Activated gamma-delta T cell treated with Interleukin-2 at 50 U/mL for 16 hours (primary cell): ENCODE results near the gene HK1.
A peak's percentile ranks its signal among the peaks of the same experiment; 100 is the strongest.

Experiments
- DNase-seq: peaks from one replicate; pipeline ENCODE4 v3.0.0-alpha.2; 2020

HK1 gene

GRCh38 chr10:69383558-69383957 is 105.3 kb downstream of the HK1 start:
- DNase-seq: no peak

DNA sequence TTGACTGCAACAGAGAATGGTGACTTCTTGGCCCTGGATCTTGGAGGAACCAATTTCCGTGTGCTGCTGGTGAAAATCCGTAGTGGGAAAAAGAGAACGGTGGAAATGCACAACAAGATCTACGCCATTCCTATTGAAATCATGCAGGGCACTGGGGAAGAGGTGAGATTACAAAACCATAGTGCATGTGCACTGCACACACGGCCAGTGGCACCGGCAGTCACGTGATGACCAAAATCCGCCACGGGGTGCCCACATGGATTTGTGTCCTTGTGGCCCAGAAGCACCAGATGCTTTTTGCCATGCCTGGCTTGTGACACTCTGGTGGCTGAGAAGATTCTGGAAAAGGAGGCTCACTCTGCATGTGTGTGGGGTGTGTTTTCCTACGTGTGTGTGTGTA is 106.0 kb downstream of the HK1 start:
- DNase-seq: no peak

- DNase-seq: no peak
Observed at GRCh38 chr10:69385454-69386350, 107.4 kb downstream of the HK1 start.

DNA sequence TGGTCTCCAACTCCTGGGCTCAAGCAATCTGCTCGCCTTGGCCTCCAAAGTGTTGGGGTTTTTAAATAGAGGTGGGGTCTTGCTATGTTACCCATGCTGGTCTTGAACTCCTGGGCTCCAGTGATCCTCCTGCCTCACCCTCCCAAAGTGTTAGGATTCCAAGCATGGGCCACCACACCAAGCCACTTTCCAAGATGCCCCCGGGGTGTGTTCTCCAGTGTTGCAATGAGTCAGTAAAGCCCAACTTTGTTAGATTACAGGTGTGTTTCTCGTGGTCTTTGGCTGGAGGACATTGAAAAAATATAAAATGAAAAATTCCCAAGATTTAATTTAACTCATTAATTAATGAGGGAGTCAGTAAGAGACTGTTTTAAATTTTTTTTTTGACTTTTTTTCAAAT is 109.2 kb downstream of the HK1 start:
- no peak for DNase-seq

GRCh38 chr10:69388488-69388887 is 110.2 kb downstream of the HK1 start:
- DNase-seq: no peak

- DNase-seq: no peak
Observed at GRCh38 chr10:69389827-69390490, 111.7 kb downstream of the HK1 start.

DNA sequence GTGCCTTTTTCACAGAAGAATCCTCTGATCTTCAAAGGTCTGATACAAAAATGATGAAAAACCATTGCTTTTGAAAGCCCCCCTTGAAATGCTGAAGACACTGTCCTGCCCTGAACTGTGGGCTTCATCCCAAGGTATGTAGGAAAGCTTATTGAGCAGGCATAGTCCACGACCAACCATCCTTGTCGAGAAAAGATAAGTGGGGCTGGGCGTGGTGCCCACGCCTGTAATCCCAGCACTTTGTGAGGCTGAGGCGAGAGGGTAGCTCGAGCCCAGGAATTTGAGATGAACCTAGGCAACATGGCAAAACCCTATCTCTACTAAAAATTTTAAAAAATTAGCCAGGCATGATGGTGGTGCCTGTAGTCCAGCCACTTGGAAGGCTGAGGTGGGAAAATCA is 112.9 kb downstream of the HK1 start:
- no peak for DNase-seq

DNA sequence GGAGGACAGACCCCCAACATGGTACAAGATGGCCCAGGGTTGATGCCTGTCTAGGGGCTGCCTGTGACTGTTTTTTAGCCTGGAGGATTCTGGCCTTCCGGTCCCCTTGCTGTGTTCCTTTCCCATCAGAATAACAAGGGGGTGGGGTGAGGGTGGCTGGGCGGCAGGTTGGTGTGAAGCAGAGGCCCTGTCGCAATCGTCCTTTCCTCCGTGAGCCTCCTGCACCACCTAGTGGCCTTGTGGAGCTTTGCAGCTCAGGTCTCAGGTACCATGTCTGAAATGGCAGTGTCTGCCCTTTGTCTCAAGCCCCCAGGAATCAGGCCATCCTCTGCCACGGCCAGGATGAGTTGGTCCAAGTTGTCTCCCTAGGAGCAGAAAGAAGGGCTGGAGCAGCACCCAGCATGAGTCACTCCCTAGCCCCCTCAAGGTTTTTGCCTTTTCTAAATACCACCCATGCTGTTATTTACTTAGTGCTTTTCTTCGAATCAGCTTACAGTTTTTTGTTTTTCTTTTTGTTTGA is 114.2 kb downstream of the HK1 start:
- DNase-seq: peak; percentile 78

DNA sequence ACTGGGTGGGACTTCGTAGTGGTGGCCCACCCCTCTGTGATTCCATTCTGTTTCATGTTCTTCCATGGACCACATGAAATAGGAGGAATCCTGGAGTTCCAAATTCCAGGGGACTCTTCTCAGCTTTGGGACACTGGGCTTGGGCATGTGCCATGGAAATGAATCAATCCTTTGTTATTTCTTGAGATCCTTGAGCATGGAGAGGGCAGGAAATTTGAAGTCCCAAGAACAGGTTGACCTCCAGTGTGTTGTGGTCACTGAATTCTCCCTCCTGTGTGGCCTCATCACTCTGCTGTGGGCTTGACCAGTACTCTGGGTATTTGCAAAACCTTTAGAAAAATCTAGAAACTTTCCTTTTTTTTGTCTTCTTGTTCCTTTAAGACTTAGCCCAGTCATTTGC is 115.7 kb downstream of the HK1 start:
- DNase-seq: no peak

GRCh38 chr10:69397972-69398371 is 119.7 kb downstream of the HK1 start:
- DNase-seq: no peak

GRCh38 chr10:69398466-69398865 is 120.2 kb downstream of the HK1 start:
- DNase-seq: no peak

- no peak for DNase-seq
Observed at GRCh38 chr10:69400936-69401335, 122.6 kb downstream of the HK1 start.

- DNase-seq: no peak
Observed at GRCh38 chr10:69401416-69401815, 123.1 kb downstream of the HK1 start.

GRCh38 chr10:69402386-69402785 is 124.1 kb downstream of the HK1 start:
- DNase-seq: no peak

DNA sequence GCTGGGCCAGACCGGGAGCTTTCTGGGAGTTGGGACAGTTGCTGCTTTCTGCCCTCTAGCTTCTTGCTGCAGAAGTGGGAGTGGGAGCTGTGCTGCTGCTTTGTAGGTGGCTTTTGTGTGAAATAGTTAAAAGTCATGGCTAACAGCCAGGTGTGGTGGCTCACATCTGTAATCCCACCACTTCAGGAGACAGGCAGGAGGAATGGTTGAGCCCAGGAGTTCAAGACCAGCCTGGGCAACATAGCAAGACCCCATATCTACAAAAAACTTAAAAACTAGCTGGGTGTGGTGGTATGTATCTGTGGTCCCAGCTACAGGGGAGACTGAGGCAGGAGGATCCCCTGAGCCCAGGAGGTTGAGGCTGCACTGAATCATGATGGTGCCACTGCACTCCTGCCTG is 124.8 kb downstream of the HK1 start:
- no peak for DNase-seq

- no peak for DNase-seq
Observed at GRCh38 chr10:69403519-69403918, 125.2 kb downstream of the HK1 start.

- DNase-seq: no peak
Observed at GRCh38 chr10:69404786-69405185, 126.5 kb downstream of the HK1 start.

DNA sequence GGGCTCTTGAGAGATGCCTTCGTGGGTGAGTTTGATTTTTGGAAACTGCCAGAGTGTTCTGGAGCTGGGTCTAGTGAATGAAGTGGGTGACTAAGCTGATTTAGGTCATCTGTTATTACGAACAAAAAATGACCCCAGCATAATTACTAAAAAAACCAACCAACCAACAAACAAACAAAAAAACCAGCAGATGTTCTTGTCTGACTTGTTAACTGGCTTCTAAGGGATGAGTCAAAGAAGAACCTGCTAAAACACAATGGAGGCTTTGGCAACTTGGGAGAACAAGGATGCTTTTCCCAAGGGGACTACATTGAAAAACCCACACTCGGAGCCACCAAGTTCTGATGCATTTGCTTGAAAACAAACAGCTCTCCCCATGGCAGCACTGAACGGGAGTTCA is 126.9 kb downstream of the HK1 start:
- no peak for DNase-seq

GRCh38 chr10:69406302-69406811 is 128.1 kb downstream of the HK1 start:
- DNase-seq: no peak

DNA sequence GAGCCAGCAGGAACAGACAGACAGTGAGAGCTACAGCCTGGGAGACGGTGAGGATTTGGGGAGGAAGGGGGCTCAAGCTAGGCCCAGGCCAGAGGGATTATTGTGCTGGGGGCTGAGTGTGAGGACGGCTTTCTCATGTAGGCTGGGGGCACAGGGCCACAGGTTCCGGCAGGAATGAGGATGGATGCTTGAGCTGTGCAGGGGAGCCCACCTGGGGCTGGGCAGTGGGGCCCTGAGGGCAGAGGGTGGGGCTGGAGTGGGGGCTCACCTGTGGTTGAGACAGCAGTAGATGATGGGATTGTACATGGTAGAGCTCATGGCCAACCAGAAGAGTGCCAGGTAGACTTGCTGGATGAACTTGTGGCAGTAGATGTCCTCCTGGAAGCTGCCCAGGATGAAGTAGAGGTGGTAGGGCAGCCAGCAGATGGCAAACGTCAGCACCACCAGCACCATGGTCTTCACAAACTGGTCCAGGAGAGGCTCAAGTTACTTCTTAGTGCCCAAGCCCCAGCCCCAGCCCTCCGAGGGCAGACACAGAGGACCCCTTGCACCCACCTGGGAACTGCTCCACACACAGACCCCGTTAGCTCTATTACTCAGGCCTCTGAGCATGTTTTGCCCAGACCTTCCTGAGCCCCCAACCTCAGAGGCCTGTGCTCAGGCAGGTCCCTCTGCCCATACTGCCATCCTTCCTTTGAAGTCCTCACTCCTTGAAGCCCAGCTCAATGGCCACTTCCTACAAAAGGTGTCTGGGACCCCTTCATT is 128.7 kb downstream of the HK1 start:
- DNase-seq: no peak

DNA sequence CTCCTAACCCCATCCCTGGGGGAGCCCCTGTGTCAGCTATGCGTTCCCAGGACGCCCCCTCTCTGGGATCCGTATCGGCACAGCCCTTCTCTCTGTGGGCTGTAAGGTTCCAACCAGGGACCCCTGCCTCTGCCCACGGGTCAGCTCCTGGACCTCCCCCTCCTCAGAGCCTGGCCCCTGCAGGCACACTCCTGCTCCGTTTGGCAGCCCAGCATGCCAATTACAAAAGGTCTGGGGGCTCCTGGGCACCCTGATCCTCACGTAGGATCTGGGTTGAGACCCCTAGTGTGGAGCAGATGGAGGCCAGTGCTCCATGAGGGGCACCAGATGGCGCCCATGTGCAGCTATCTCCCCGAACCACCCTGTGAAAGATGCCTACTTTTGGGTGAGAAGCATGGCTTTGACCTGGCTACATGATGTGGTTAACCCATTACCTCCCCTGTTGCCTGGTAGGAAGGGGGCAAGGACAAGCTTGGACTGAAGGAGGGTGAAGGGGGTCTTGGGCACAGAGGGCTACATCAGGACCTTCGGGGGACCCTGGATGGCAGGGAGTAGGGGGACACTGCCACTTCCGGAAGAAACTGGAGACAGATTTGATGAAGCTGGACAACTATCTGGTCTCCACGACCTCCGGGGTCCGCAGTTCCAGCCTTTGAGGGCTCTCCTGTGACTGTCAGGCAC is 129.5 kb downstream of the HK1 start:
- DNase-seq: no peak

DNA sequence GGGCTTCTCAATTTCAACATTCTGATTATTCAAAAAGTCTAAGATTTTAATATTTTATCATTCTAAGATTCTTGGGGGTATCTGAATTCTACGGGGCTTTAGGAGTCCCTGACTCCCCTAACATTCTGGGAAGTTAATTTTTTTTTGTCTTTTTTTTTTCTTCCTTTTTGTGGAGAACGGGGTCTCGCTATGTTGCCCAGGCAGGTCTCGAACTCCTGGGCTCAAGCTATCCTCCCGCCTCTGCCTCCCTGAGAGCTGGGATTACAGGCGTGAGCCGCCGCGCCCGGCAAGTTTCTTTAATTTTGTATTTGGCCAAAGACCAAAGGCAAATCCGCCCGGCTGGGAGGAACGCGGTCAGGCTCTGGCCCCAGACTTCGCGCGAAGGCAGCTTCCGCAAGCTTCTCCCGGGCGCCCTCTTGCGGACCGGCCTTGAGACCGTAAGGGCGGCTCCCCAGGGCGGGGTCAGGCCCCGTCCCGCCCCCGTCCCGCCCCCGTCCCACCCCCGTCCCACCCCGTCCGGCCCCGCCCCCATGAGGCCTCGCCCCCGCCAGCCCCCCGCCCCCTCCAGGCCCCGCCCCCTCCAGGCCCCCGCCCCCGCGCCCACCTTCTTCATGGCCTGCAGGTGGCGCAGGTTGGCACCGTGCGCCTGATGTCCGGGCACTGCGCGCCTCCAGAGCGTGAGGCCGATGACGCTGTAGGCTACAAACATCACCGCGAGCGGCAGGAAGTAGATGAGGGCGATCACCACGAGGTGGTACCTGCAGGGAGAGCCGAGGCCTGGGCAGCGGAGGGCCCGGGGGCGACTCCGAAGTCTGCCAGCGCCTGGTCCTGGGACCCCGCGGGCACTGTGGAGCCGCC is 130.3 kb downstream of the HK1 start:
- peak; percentile 89 for DNase-seq
